Glutamatergic neuron (in vitro differentiated cells): ENCODE measurements around the gene SULT1C4. TPM values are rescaled to one million over a fixed set of nuclear protein-coding genes. Genes with fewer than 3 reads are reported as not detected.

ENCODE experiments used
- DNase-seq: peaks from one replicate; pipeline ENCODE4 v3.0.0; 2022
- H3K27ac Mint-ChIP-seq: one replicate; pipeline ENCODE4 v1.8.0; 2020; ENCODE audit warnings: mild to moderate bottlenecking, mixed read lengths, inconsistent platforms; ENCODE audit not compliant: unreplicated experiment
- H3K27me3 Mint-ChIP-seq: one replicate; pipeline ENCODE4 v1.8.0; 2020; ENCODE audit warnings: mild to moderate bottlenecking, moderate library complexity, mixed read lengths, inconsistent platforms; ENCODE audit not compliant: unreplicated experiment
- H3K36me3 Mint-ChIP-seq: one replicate; pipeline ENCODE4 v1.8.0; 2020; ENCODE audit warnings: mild to moderate bottlenecking, mixed read lengths, inconsistent platforms; ENCODE audit not compliant: unreplicated experiment
- H3K4me1 Mint-ChIP-seq: one replicate; pipeline ENCODE4 v1.8.0; 2020; ENCODE audit warnings: mild to moderate bottlenecking, low read depth, mixed read lengths, inconsistent platforms; ENCODE audit not compliant: unreplicated experiment
- H3K4me3 Mint-ChIP-seq: one replicate; pipeline ENCODE4 v1.8.0; 2020; ENCODE audit warnings: mild to moderate bottlenecking, mixed read lengths, inconsistent platforms; ENCODE audit not compliant: unreplicated experiment
- H3K9me3 Mint-ChIP-seq: one replicate; pipeline ENCODE4 v1.8.0; 2020; ENCODE audit warnings: mild to moderate bottlenecking, moderate library complexity, mixed read lengths, inconsistent platforms; ENCODE audit not compliant: unreplicated experiment
- CTCF ChIP-seq: fragments of 200-600 bp; sonication (generic); IDR thresholded peaks from one replicate; pipeline ENCODE4 v1.5.0; 2021; ENCODE audit not compliant: partially characterized antibody, unreplicated experiment
- total RNA-seq: library from RNA; stranded (reverse); fragmentation: NEBNext Ultra II Directional; extraction: Animal tissue kit (Norgen Biotek cat#: 25700); gene quantifications from one replicate; pipeline ENCODE4 v1.2.1, GENCODE V29; 2021; ENCODE audit not compliant: unreplicated experiment

Gene SULT1C4
- total RNA-seq, 1 donor from 2014 or later: 1.6 TPM

- no peaks in the 10 kb centered on the region for H3K9me3 Mint-ChIP-seq
- H3K4me3 Mint-ChIP-seq: no peak overlapping the region
- no peak for DNase-seq
- no peaks in the 10 kb centered on the region for H3K27me3 Mint-ChIP-seq
- peaks cover 5% of the 10 kb centered on the region for H3K36me3 Mint-ChIP-seq
- H3K27ac Mint-ChIP-seq: no peak overlapping the region
- no peaks in the 10 kb centered on the region for H3K4me1 Mint-ChIP-seq
- TF ChIP-seq CTCF: no peak
Observed at GRCh38 chr2:108392029-108392428, 14.3 kb downstream of the SULT1C4 start.

GRCh38 chr2:108393197-108393596 is 15.4 kb downstream of the SULT1C4 start:
- no peak for TF ChIP-seq CTCF
- Mint-ChIP-seq H3K27ac (no peak overlapping the region), H3K36me3 (peaks cover 8% of the 10 kb centered on the region), H3K9me3 (peaks cover 1% of the 10 kb centered on the region), H3K27me3 (peaks cover under 1% of the 10 kb centered on the region), H3K4me3 (no peak overlapping the region), H3K4me1 (no peaks in the 10 kb centered on the region)
- no peak for DNase-seq

GRCh38 chr2:108395155-108395554 is 17.4 kb downstream of the SULT1C4 start:
- Mint-ChIP-seq H3K4me1 (no peaks in the 10 kb centered on the region), H3K9me3 (peaks cover 7% of the 10 kb centered on the region), H3K27ac (no peak overlapping the region), H3K36me3 (peaks cover 23% of the 10 kb centered on the region), H3K27me3 (peaks cover 2% of the 10 kb centered on the region), H3K4me3 (no peak overlapping the region)
- no peak for TF ChIP-seq CTCF
- DNase-seq: no peak

GRCh38 chr2:108396845-108397244 is 19.1 kb downstream of the SULT1C4 start:
- no peaks in the 10 kb centered on the region for H3K4me1 Mint-ChIP-seq
- TF ChIP-seq CTCF: no peak
- H3K9me3 Mint-ChIP-seq: peaks cover 7% of the 10 kb centered on the region
- H3K27ac Mint-ChIP-seq: no peak overlapping the region
- H3K4me3 Mint-ChIP-seq: no peak overlapping the region
- peaks cover 17% of the 10 kb centered on the region for H3K36me3 Mint-ChIP-seq
- peaks cover 3% of the 10 kb centered on the region for H3K27me3 Mint-ChIP-seq
- DNase-seq: no peak

- Mint-ChIP-seq H3K4me1 (no peaks in the 10 kb centered on the region), H3K27ac (no peak overlapping the region), H3K9me3 (peaks cover 7% of the 10 kb centered on the region), H3K36me3 (peaks cover 19% of the 10 kb centered on the region), H3K4me3 (no peak overlapping the region), H3K27me3 (peaks cover 3% of the 10 kb centered on the region)
- no peak for DNase-seq
- no peak for TF ChIP-seq CTCF
Observed at GRCh38 chr2:108399479-108399878, 21.7 kb downstream of the SULT1C4 start.
